Measurements from ENCODE around the gene PYURF.

Gene PYURF

GRCh38 chr4:88497859-88498409 lies 25.6 kb downstream of the PYURF start:
- no peaks in the 10 kb centered on the region for H3K9me3 ChIP-seq (ENCODE audit: low read length)
- H3K9ac ChIP-seq (ENCODE audit: low read length): no peak overlapping the region
- H3K4me1 ChIP-seq (ENCODE audit: insufficient read depth, low read length): no peaks in the 10 kb centered on the region
- H3K36me3 ChIP-seq (ENCODE audit: insufficient read depth, low read length): peaks cover 7% of the 10 kb centered on the region
- H3K27me3 ChIP-seq (ENCODE audit: control insufficient read depth in 1 of 2, insufficient read depth in 2 of 2, low read length in 2 of 2): no peaks in the 10 kb centered on the region
- no peak overlapping the region for H3K27ac ChIP-seq (ENCODE audit: low read depth, low read length)
- H3K4me3 ChIP-seq (ENCODE audit: low read depth in 1 of 2, low read length in 2 of 2): no peak overlapping the region

GRCh38 chr4:88489100-88489761 lies 34.3 kb downstream of the PYURF start:
- H3K27ac ChIP-seq (ENCODE audit: low read depth, low read length): no peak overlapping the region
- H3K9ac ChIP-seq (ENCODE audit: low read length): no peak overlapping the region
- no peaks in the 10 kb centered on the region for H3K9me3 ChIP-seq (ENCODE audit: low read length)
- H3K4me1 ChIP-seq (ENCODE audit: insufficient read depth, low read length): no peaks in the 10 kb centered on the region
- no peaks in the 10 kb centered on the region for H3K27me3 ChIP-seq (ENCODE audit: control insufficient read depth in 1 of 2, insufficient read depth in 2 of 2, low read length in 2 of 2)
- H3K4me3 ChIP-seq (ENCODE audit: low read depth in 1 of 2, low read length in 2 of 2): no peak overlapping the region
- peaks cover 13% of the 10 kb centered on the region for H3K36me3 ChIP-seq (ENCODE audit: insufficient read depth, low read length)

- no peak overlapping the region for H3K27ac ChIP-seq (ENCODE audit: low read depth, low read length)
- no peaks in the 10 kb centered on the region for H3K36me3 ChIP-seq (ENCODE audit: insufficient read depth, low read length)
- H3K9ac ChIP-seq (ENCODE audit: low read length): no peak overlapping the region
- no peaks in the 10 kb centered on the region for H3K4me1 ChIP-seq (ENCODE audit: insufficient read depth, low read length)
- no peaks in the 10 kb centered on the region for H3K27me3 ChIP-seq (ENCODE audit: control insufficient read depth in 1 of 2, insufficient read depth in 2 of 2, low read length in 2 of 2)
- no peaks in the 10 kb centered on the region for H3K9me3 ChIP-seq (ENCODE audit: low read length)
- no peak overlapping the region for H3K4me3 ChIP-seq (ENCODE audit: low read depth in 1 of 2, low read length in 2 of 2)
Measured at GRCh38 chr4:88481537-88481936, 42.0 kb downstream of the PYURF start.

GRCh38 chr4:88478247-88478646 lies 45.3 kb downstream of the PYURF start:
- no peaks in the 10 kb centered on the region for H3K36me3 ChIP-seq (ENCODE audit: insufficient read depth, low read length)
- H3K9me3 ChIP-seq (ENCODE audit: low read length): no peaks in the 10 kb centered on the region
- no peaks in the 10 kb centered on the region for H3K27me3 ChIP-seq (ENCODE audit: control insufficient read depth in 1 of 2, insufficient read depth in 2 of 2, low read length in 2 of 2)

GRCh38 chr4:88477229-88477860 lies 46.2 kb downstream of the PYURF start:
- Histone ChIP-seq H3K27ac (ENCODE audit: low read depth, low read length) (no peak overlapping the region), H3K4me1 (ENCODE audit: insufficient read depth, low read length) (no peaks in the 10 kb centered on the region), H3K9ac (ENCODE audit: low read length) (no peak overlapping the region), H3K36me3 (ENCODE audit: insufficient read depth, low read length) (no peaks in the 10 kb centered on the region), H3K27me3 (ENCODE audit: control insufficient read depth in 1 of 2, insufficient read depth in 2 of 2, low read length in 2 of 2) (no peaks in the 10 kb centered on the region), H3K4me3 (ENCODE audit: low read depth in 1 of 2, low read length in 2 of 2) (no peak overlapping the region), H3K9me3 (ENCODE audit: low read length) (no peaks in the 10 kb centered on the region)

More at GRCh38 chr4:88478247-88478646, 45.3 kb downstream of the PYURF start:
- Histone ChIP-seq H3K4me3 (ENCODE audit: low read depth in 1 of 2, low read length in 2 of 2) (no peak overlapping the region), H3K9ac (ENCODE audit: low read length) (no peak overlapping the region), H3K27ac (ENCODE audit: low read depth, low read length) (no peak overlapping the region), H3K4me1 (ENCODE audit: insufficient read depth, low read length) (no peaks in the 10 kb centered on the region)

All from muscle layer of colon (tissue), 2 donors.